GM12891 (cell line): Measurements from ENCODE around the gene ALDH1L1.
"Not testable (repeated sequence)": the region's sequence is repeated elsewhere in the genome, so short reads cannot be mapped to it uniquely, and the experiment has no call there.

Experiments used
- DNase-seq: peaks from one replicate; pipeline ENCODE4 v3.0.0; 2011; ENCODE audit warnings: low spot score; ENCODE audit not compliant: insufficient read length
- FAIRE-seq: peaks from 2 replicates; lab custom pipeline; 2011; peaks lifted over from hg19 to GRCh38; lab: Jason Lieb, UNC
- PAX5 ChIP-seq: IDR thresholded peaks from 2 replicates; pipeline ENCODE4 v1.6.1; 2011; ENCODE audit warnings: low read length, moderate library complexity, mild to moderate bottlenecking; ENCODE audit not compliant: insufficient read depth, severe bottlenecking
- POLR2A ChIP-seq: IDR thresholded peaks from 2 replicates; pipeline ENCODE4 v1.6.1; 2011; ENCODE audit warnings: low read depth, low read length, control low read depth
- POLR2AphosphoS5 ChIP-seq: IDR thresholded peaks from 2 replicates; pipeline ENCODE4 v1.6.1; 2011; ENCODE audit warnings: low read depth, low read length, control low read depth
- POU2F2 ChIP-seq: IDR thresholded peaks from 2 replicates; pipeline ENCODE4 v1.6.1; 2011; ENCODE audit warnings: low read depth, mild to moderate bottlenecking, control low read depth, low read length, moderate library complexity
- SPI1 ChIP-seq: IDR thresholded peaks from 2 replicates; pipeline ENCODE4 v1.6.1; 2011; ENCODE audit warnings: low read depth, low read length, control low read depth
- TAF1 ChIP-seq: IDR thresholded peaks from 2 replicates; pipeline ENCODE4 v1.6.1; 2011; ENCODE audit warnings: low read depth, low read length, control low read depth

Gene ALDH1L1

GRCh38 chr3:126103121-126104027, 77.0 kb downstream of the ALDH1L1 start:
- TF ChIP-seq POLR2AphosphoS5: no peak
- no peak for TF ChIP-seq POU2F2
- no peak for TF ChIP-seq SPI1
- TF ChIP-seq PAX5: no peak
- TF ChIP-seq TAF1: no peak
- no peak for TF ChIP-seq POLR2A
- FAIRE-seq (no peak), DNase-seq (no peak)

GRCh38 chr3:126102530-126102951, 77.8 kb downstream of the ALDH1L1 start:
- no peak for DNase-seq
- no peak for TF ChIP-seq POLR2A
- no peak for TF ChIP-seq POU2F2
- TF ChIP-seq TAF1: no peak
- no peak for TF ChIP-seq SPI1
- no peak for TF ChIP-seq PAX5
- TF ChIP-seq POLR2AphosphoS5: no peak
- FAIRE-seq: no peak

- FAIRE-seq: no peak
- no peak for TF ChIP-seq TAF1
- no peak for TF ChIP-seq POLR2AphosphoS5
- no peak for TF ChIP-seq POLR2A
- no peak for TF ChIP-seq SPI1
- no peak for TF ChIP-seq POU2F2
- no peak for DNase-seq
Measured at GRCh38 chr3:126102011-126102410, 78.4 kb downstream of the ALDH1L1 start.

GRCh38 chr3:126101521-126101982, 78.8 kb downstream of the ALDH1L1 start:
- FAIRE-seq: no peak
- TF ChIP-seq SPI1 (no peak), POLR2AphosphoS5 (no peak), TAF1 (no peak), PAX5 (no peak), POLR2A (no peak), POU2F2 (no peak)
- DNase-seq: no peak

GRCh38 chr3:126100634-126101301, 79.6 kb downstream of the ALDH1L1 start:
- DNase-seq (peak; percentile 59), FAIRE-seq (no peak)
- no peak for TF ChIP-seq POLR2AphosphoS5
- TF ChIP-seq SPI1: no peak
- peak; percentile 22 for TF ChIP-seq PAX5
- TF ChIP-seq POLR2A: no peak
- no peak for TF ChIP-seq TAF1
- peak; percentile 90; the same call in 1 of the 2 replicates for TF ChIP-seq POU2F2

- FAIRE-seq: no peak
- no peak for DNase-seq
- TF ChIP-seq SPI1: no peak
- TF ChIP-seq TAF1: no peak
Measured at GRCh38 chr3:126100269-126100633, 80.1 kb downstream of the ALDH1L1 start.

GRCh38 chr3:126098391-126098858, 82.0 kb downstream of the ALDH1L1 start:
- DNase-seq (no peak), FAIRE-seq (no peak)
- TF ChIP-seq TAF1 (no peak), POLR2A (no peak), POU2F2 (no peak), POLR2AphosphoS5 (no peak), SPI1 (no peak), PAX5 (no peak)

- no peak for FAIRE-seq
- no peak for DNase-seq
- TF ChIP-seq SPI1 (no peak), POLR2A (no peak), POLR2AphosphoS5 (no peak), POU2F2 (no peak), PAX5 (no peak), TAF1 (no peak)
Measured at GRCh38 chr3:126097801-126098200, 82.6 kb downstream of the ALDH1L1 start.

GRCh38 chr3:126096274-126096673, 84.1 kb downstream of the ALDH1L1 start:
- not testable (repeated sequence) for DNase-seq, FAIRE-seq

- not testable (repeated sequence) for DNase-seq, FAIRE-seq
Measured at GRCh38 chr3:126092128-126092527, 88.3 kb downstream of the ALDH1L1 start.
